KMS-11 (cell line): ENCODE data around the gene C11orf58.

Experiments used
- H2AFZ ChIP-seq: fragments of 200-600 bp; sonication (generic); 2 replicates; pipeline ENCODE4 v1.6.1; 2016; ENCODE audit warnings: antibody characterized with exemption, mixed run types, low read depth
- H3K27ac ChIP-seq: fragments of 200-600 bp; sonication (generic); 2 replicates; pipeline ENCODE4 v1.6.1; 2016; ENCODE audit warnings: mild to moderate bottlenecking, mixed run types
- H3K27me3 ChIP-seq: fragments of 200-600 bp; sonication (generic); 2 replicates; pipeline ENCODE4 v1.6.1; 2017; ENCODE audit warnings: mild to moderate bottlenecking, low read depth, mixed run types, moderate library complexity; ENCODE audit not compliant: insufficient read depth
- H3K36me3 ChIP-seq: fragments of 200-600 bp; sonication (generic); 2 replicates; pipeline ENCODE4 v1.6.1; 2017; ENCODE audit warnings: mild to moderate bottlenecking, mixed run types; ENCODE audit not compliant: insufficient read depth
- H3K4me1 ChIP-seq: fragments of 200-600 bp; sonication (generic); 2 replicates; pipeline ENCODE4 v1.6.1; 2016; ENCODE audit warnings: mild to moderate bottlenecking, low read depth, mixed run types; ENCODE audit not compliant: poor library complexity, severe bottlenecking
- H3K4me2 ChIP-seq: fragments of 200-600 bp; sonication (generic); 2 replicates; pipeline ENCODE4 v1.7.0; 2016; ENCODE audit warnings: mild to moderate bottlenecking, mixed run types
- H3K4me3 ChIP-seq: fragments of 200-600 bp; sonication (generic); IDR thresholded peaks from 2 replicates; pipeline ENCODE4 v1.6.1; 2017; ENCODE audit warnings: low read depth, low read length, mixed read lengths; ENCODE audit not compliant: insufficient read depth
- H3K79me2 ChIP-seq: fragments of 200-600 bp; sonication (generic); 2 replicates; pipeline ENCODE4 v1.6.1; 2016; ENCODE audit warnings: low read depth, mixed run types; ENCODE audit not compliant: insufficient read depth
- H3K9ac ChIP-seq: fragments of 200-600 bp; sonication (generic); 2 replicates; pipeline ENCODE4 v1.6.1; 2016; ENCODE audit warnings: mild to moderate bottlenecking, mixed run types
- H4K20me1 ChIP-seq: fragments of 200-600 bp; sonication (generic); 2 replicates; pipeline ENCODE4 v1.6.1; 2016; ENCODE audit warnings: mild to moderate bottlenecking, mixed run types; ENCODE audit not compliant: insufficient read depth
- CTCF ChIP-seq: fragments of 200-600 bp; sonication (generic); conservative IDR thresholded peaks from 2 replicates; pipeline ENCODE4 v1.6.1; 2017; ENCODE audit warnings: low read depth, mild to moderate bottlenecking, antibody characterized with exemption, low read length, moderate library complexity, mixed read lengths

Gene C11orf58

GRCh38 chr11:16796311-16796710, 57.9 kb downstream of the C11orf58 start:
- no peak for TF ChIP-seq CTCF

GRCh38 chr11:16797776-16798175, 59.3 kb downstream of the C11orf58 start:
- no peaks in the 10 kb centered on the region for H4K20me1 ChIP-seq
- no peak overlapping the region for H3K27ac ChIP-seq
- H3K27me3 ChIP-seq, result no peaks in the 10 kb centered on the region
- H3K4me3 ChIP-seq, result no peak overlapping the region
- H3K4me1 ChIP-seq, result no peaks in the 10 kb centered on the region
- no peak overlapping the region for H2AFZ ChIP-seq
- no peaks in the 10 kb centered on the region for H3K79me2 ChIP-seq
- H3K9ac ChIP-seq, result no peak overlapping the region
- H3K4me2 ChIP-seq, result no peak overlapping the region
- TF ChIP-seq CTCF, result no peak
- H3K36me3 ChIP-seq, result no peaks in the 10 kb centered on the region

More at GRCh38 chr11:16796311-16796710, 57.9 kb downstream of the C11orf58 start:
- Histone ChIP-seq H3K4me1 (no peaks in the 10 kb centered on the region), H3K36me3 (no peaks in the 10 kb centered on the region), H3K4me2 (no peak overlapping the region), H3K27me3 (no peaks in the 10 kb centered on the region), H3K9ac (no peak overlapping the region), H2AFZ (no peak overlapping the region), H3K4me3 (no peak overlapping the region), H3K79me2 (no peaks in the 10 kb centered on the region), H4K20me1 (no peaks in the 10 kb centered on the region), H3K27ac (no peak overlapping the region)

- no peak overlapping the region for H3K4me3 ChIP-seq
- no peak overlapping the region for H3K27ac ChIP-seq
- no peak overlapping the region for H3K9ac ChIP-seq
- no peaks in the 10 kb centered on the region for H3K27me3 ChIP-seq
- H3K36me3 ChIP-seq, result no peaks in the 10 kb centered on the region
- H3K4me1 ChIP-seq, result no peaks in the 10 kb centered on the region
- TF ChIP-seq CTCF, result no peak
- no peaks in the 10 kb centered on the region for H3K79me2 ChIP-seq
- no peaks in the 10 kb centered on the region for H4K20me1 ChIP-seq
- no peak overlapping the region for H3K4me2 ChIP-seq
- no peak overlapping the region for H2AFZ ChIP-seq
These were observed 60.8 kb downstream of the C11orf58 start for GRCh38 chr11:16799221-16799620.

GRCh38 chr11:16799890-16800289, 61.4 kb downstream of the C11orf58 start:
- H3K4me2 ChIP-seq, result no peak overlapping the region
- H4K20me1 ChIP-seq, result no peaks in the 10 kb centered on the region
- H3K4me1 ChIP-seq, result no peaks in the 10 kb centered on the region
- TF ChIP-seq CTCF, result no peak
- no peaks in the 10 kb centered on the region for H3K36me3 ChIP-seq
- no peak overlapping the region for H3K27ac ChIP-seq
- no peaks in the 10 kb centered on the region for H3K79me2 ChIP-seq
- H3K9ac ChIP-seq, result no peak overlapping the region
- no peak overlapping the region for H2AFZ ChIP-seq
- no peaks in the 10 kb centered on the region for H3K27me3 ChIP-seq
- H3K4me3 ChIP-seq, result no peak overlapping the region
